Endothelial cell (in vitro differentiated cells): Measurements from ENCODE around the gene RAMP3. TPM values are rescaled to one million over a fixed set of nuclear protein-coding genes. Genes with fewer than 3 reads are reported as not detected.

ENCODE experiments used
- DNase-seq: peaks from one replicate; pipeline ENCODE4 v3.0.0; 2021; ENCODE audit warnings: low spot score
- H3K27ac Mint-ChIP-seq: one replicate; pipeline ENCODE4 v1.8.0; 2021; ENCODE audit warnings: mixed read lengths, inconsistent platforms; ENCODE audit not compliant: unreplicated experiment
- H3K27me3 Mint-ChIP-seq: one replicate; pipeline ENCODE4 v1.8.0; 2021; ENCODE audit warnings: mild to moderate bottlenecking, moderate library complexity, mixed read lengths, inconsistent platforms; ENCODE audit not compliant: unreplicated experiment
- H3K36me3 Mint-ChIP-seq: one replicate; pipeline ENCODE4 v1.8.0; 2021; ENCODE audit warnings: mild to moderate bottlenecking, low read depth, mixed read lengths, inconsistent platforms; ENCODE audit not compliant: unreplicated experiment
- H3K4me1 Mint-ChIP-seq: one replicate; pipeline ENCODE4 v1.8.0; 2021; ENCODE audit warnings: mild to moderate bottlenecking, mixed read lengths, inconsistent platforms; ENCODE audit not compliant: unreplicated experiment
- H3K4me3 Mint-ChIP-seq: one replicate; pipeline ENCODE4 v1.8.0; 2021; ENCODE audit warnings: mild to moderate bottlenecking, mixed read lengths, inconsistent platforms; ENCODE audit not compliant: unreplicated experiment
- H3K9me3 Mint-ChIP-seq: one replicate; pipeline ENCODE4 v1.8.0; 2021; ENCODE audit warnings: mixed read lengths, inconsistent platforms; ENCODE audit not compliant: unreplicated experiment
- total RNA-seq: library from RNA; stranded (reverse); fragmentation: NEBNext Ultra II Directional; extraction: Animal tissue kit (Norgen Biotek cat#: 25700); gene quantifications from one replicate; pipeline ENCODE4 v1.2.1, GENCODE V29; 2021; ENCODE audit not compliant: unreplicated experiment
- TF ChIP-seq, protein P1 (sequence below): fragments of 200-600 bp; sonication (generic); IDR thresholded peaks from one replicate; pipeline ENCODE4 v1.5.0; 2021; ENCODE audit warnings: antibody characterized with exemption; ENCODE audit not compliant: unreplicated experiment

Gene RAMP3
- total RNA-seq, 1 donor from 2014 or later: 0.62 TPM

GRCh38 chr7:45211958-45212357 is 54.4 kb downstream of the RAMP3 start:
- Mint-ChIP-seq H3K27me3 (no peaks in the 10 kb centered on the region), H3K27ac (no peak overlapping the region), H3K4me3 (no peak overlapping the region), H3K9me3 (no peaks in the 10 kb centered on the region), H3K4me1 (peaks cover 25% of the 10 kb centered on the region), H3K36me3 (no peaks in the 10 kb centered on the region)
- DNase-seq: no peak
- TF ChIP-seq, protein P1, sequence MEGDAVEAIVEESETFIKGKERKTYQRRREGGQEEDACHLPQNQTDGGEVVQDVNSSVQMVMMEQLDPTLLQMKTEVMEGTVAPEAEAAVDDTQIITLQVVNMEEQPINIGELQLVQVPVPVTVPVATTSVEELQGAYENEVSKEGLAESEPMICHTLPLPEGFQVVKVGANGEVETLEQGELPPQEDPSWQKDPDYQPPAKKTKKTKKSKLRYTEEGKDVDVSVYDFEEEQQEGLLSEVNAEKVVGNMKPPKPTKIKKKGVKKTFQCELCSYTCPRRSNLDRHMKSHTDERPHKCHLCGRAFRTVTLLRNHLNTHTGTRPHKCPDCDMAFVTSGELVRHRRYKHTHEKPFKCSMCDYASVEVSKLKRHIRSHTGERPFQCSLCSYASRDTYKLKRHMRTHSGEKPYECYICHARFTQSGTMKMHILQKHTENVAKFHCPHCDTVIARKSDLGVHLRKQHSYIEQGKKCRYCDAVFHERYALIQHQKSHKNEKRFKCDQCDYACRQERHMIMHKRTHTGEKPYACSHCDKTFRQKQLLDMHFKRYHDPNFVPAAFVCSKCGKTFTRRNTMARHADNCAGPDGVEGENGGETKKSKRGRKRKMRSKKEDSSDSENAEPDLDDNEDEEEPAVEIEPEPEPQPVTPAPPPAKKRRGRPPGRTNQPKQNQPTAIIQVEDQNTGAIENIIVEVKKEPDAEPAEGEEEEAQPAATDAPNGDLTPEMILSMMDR: no peak

DNA sequence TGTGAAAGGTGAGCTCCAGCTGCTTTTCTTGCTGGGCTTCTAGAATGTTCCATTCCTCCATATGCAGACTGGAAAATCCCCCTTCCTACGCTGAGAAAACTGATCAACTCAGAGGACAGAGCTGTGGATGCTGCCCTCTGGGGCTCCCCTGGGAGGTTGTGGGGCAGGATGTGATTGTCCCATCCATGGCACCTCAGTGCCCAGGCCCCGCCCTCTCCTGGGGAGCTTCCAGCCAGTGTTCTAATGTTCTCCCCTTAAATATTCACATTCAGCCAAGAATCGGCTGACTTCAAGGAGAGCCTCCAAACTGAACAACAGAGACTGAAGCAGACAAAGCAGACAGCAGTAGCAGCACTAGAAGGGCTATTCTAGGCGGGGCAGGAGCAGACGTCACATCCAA is 55.0 kb downstream of the RAMP3 start:
- Mint-ChIP-seq H3K9me3 (no peaks in the 10 kb centered on the region), H3K4me1 (peaks cover 25% of the 10 kb centered on the region), H3K27ac (no peak overlapping the region), H3K36me3 (no peaks in the 10 kb centered on the region), H3K27me3 (no peaks in the 10 kb centered on the region), H3K4me3 (no peak overlapping the region)
- TF ChIP-seq, protein P1: no peak
- no peak for DNase-seq

GRCh38 chr7:45215601-45216062 is 58.0 kb downstream of the RAMP3 start:
- no peak overlapping the region for H3K4me3 Mint-ChIP-seq
- H3K27me3 Mint-ChIP-seq: no peaks in the 10 kb centered on the region
- TF ChIP-seq, protein P1: no peak

DNA sequence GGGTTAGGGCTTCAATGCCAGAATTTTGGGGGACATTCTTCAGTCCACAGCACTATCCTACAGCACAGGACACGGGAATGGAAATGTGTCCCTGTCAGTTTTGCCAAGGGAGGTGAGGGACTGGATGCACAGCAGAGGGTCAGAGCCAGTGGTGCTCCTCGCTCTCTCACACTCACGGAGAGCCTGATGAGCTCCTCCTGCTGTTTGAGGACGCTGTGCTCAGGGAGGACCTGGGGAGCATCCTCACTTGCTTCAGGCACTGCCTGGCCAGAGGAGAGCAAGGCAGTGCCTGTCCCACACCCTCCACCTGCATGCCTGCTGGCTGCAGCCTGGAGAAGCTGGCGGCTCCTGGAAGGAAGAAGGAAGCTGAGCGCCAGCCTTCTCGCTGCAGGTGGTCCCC is 58.6 kb downstream of the RAMP3 start:
- TF ChIP-seq, protein P1: no peak
- no peak for DNase-seq
- Mint-ChIP-seq H3K4me3 (no peak overlapping the region), H3K4me1 (peaks cover 9% of the 10 kb centered on the region), H3K9me3 (no peaks in the 10 kb centered on the region), H3K36me3 (peaks cover 4% of the 10 kb centered on the region), H3K27ac (no peak overlapping the region), H3K27me3 (no peaks in the 10 kb centered on the region)

More at GRCh38 chr7:45215601-45216062, 58.0 kb downstream of the RAMP3 start:
- H3K9me3 Mint-ChIP-seq: no peaks in the 10 kb centered on the region
- DNase-seq: no peak
- peaks cover 12% of the 10 kb centered on the region for H3K4me1 Mint-ChIP-seq
- peaks cover 4% of the 10 kb centered on the region for H3K36me3 Mint-ChIP-seq
- no peak overlapping the region for H3K27ac Mint-ChIP-seq

DNA sequence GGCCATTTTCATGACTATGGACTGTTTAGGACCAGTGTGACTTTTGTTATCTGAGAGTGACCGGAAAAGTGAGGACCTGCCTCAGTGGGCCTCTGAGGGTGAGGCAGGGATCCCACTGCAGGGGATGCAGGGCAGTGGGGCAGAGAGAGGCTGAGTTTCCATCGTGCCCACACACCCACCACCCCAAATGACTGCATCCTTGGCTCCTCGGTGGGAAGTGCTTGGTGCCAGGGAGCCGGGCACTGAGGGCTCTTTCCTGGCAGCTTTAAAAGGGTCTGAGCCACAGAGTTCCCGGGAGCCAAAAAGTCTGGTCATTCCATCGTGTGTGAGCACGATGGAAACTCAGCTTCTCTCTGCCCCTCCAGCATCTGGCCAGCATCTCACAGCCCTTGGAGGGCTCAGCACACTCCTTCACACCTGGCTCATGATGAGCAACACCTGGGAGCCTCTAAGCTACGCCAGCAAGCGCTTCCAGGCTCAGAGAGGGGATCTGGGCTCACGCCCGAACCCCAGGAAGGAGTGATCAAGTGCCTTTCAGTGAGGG is 59.1 kb downstream of the RAMP3 start:
- no peak for DNase-seq
- H3K27ac Mint-ChIP-seq: no peak overlapping the region
- H3K9me3 Mint-ChIP-seq: no peaks in the 10 kb centered on the region
- TF ChIP-seq, protein P1: no peak
- H3K27me3 Mint-ChIP-seq: no peaks in the 10 kb centered on the region
- H3K4me3 Mint-ChIP-seq: no peak overlapping the region
- H3K36me3 Mint-ChIP-seq: peaks cover 4% of the 10 kb centered on the region
- H3K4me1 Mint-ChIP-seq: peaks cover 4% of the 10 kb centered on the region
